Esophagus squamous epithelium (tissue), 5 donors: ENCODE results near the gene RNF187. TPM values are rescaled to one million over a fixed set of nuclear protein-coding genes. Genes with fewer than 3 reads are reported as not detected.
"Not testable (repeated sequence)": the region's sequence is repeated elsewhere in the genome, so short reads cannot be mapped to it uniquely, and the experiment has no call there.

Source experiments
- DNase-seq: peaks from one replicate; lab custom pipeline; 2025; lab: John Stamatoyannopoulos, UW
- H3K27ac ChIP-seq, 4 donors: fragments of 200-600 bp; sonication (generic); one replicate each; pipeline ENCODE4 v1.5.1; 2016 to 2019; ENCODE audit warnings: mild to moderate bottlenecking in 1 of 4
- H3K27me3 ChIP-seq, 4 donors: fragments of 200-600 bp; sonication (generic); 1 replicate in 3 of 4; 2 replicates in 1 of 4; pipeline versions ENCODE4 v1.5.1 to v1.6.0; 2017 to 2021; ENCODE audit warnings: antibody characterized with exemption in 1 of 4
- H3K36me3 ChIP-seq, 3 donors: fragments of 200-600 bp; sonication (generic); one replicate each; pipeline ENCODE4 v1.5.1; 2016 to 2019
- H3K4me1 ChIP-seq, 3 donors: fragments of 200-600 bp; sonication (generic); one replicate each; pipeline ENCODE4 v1.5.1; 2017 to 2019
- H3K4me3 ChIP-seq, 4 donors: fragments of 200-600 bp; sonication (generic); 1 replicate in 3 of 4; 2 replicates in 1 of 4; pipeline ENCODE4 v1.5.1; 2016 to 2019; ENCODE audit warnings: mild to moderate bottlenecking in 2 of 4, moderate library complexity in 1 of 4
- H3K9me3 ChIP-seq, 3 donors: fragments of 200-600 bp; sonication (generic); one replicate each; pipeline ENCODE4 v1.5.1; 2016 to 2019
- POLR2A ChIP-seq, 4 donors: fragments of 450-650 bp; IDR thresholded peaks; one replicate each; pipeline ENCODE4 v1.6.1; 2017; ENCODE audit warnings: antibody characterized with exemption in 4 of 4, mild to moderate bottlenecking in 4 of 4, moderate library complexity in 3 of 4
- WGBS, 2 donors: methylation state at CpG; one replicate each; pipeline ENCODE4 v1.1.5; 2018; 5-methylcytosine and 5-hydroxymethylcytosine counted together
- intact Hi-C: fragments of 100-400 bp; cut with DNase I; formaldehyde crosslinking; loops from one replicate; pipeline ENCODE4 v1.15.0; 2022
- total RNA-seq, 4 donors: library from RNA; depleted of rRNA; stranded (reverse); fragments of >200 nt; gene quantifications; one replicate each; pipeline ENCODE4 v1.1.0, GENCODE V29; 2016
- TF ChIP-seq, protein P1 (sequence below), 6 experiments: fragments of 450-650 bp in 4 of 6; fragments of 200-600 bp in 2 of 6; sonication (generic) in 2 of 6; IDR thresholded peaks; one replicate each; pipeline ENCODE4 v1.5.1; 2016 to 2019; ENCODE audit warnings: antibody characterized with exemption in 6 of 6, mild to moderate bottlenecking in 4 of 6, moderate library complexity in 4 of 6
- donor health status: DM: yes; HTN: yes; CAD: no.

RNF187 gene
- total RNA-seq, 4 donors from 2014 or later = 33.4 to 74.7 (median 60.0) TPM

DNA sequence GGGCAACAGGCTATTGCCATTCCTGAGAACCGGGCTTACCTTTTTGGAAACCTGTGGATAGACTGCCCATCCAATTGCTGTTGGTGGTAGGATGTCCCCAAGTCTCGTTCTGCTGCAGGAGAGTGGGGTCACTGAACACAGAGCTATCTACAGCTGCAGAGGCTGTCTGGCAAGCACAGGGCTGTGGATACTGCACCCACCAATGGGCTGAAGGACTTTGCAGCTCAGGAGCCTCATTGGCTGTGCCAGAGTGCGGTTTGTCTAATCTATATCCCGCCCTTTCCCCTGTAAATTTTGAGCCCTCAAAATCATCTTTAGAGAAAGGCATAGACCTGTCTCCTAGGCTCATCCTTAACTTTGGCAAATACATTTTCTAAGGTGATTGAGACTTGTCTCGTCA lies 15.3 kb downstream of the RNF187 start:
- Histone ChIP-seq H3K27ac (no peak overlapping the region), H3K4me3 (no peak overlapping the region), H3K27me3 (peaks cover 0 to under 1% (median 0%) of the 10 kb centered on the region in 4 donors), H3K4me1 (peaks cover 3 to 14% (median 8%) of the 10 kb centered on the region in 3 donors), H3K36me3 (peaks cover 0 to 14% (median 0%) of the 10 kb centered on the region in 3 donors), H3K9me3 (no peaks in the 10 kb centered on the region)
- TF ChIP-seq, protein P1, sequence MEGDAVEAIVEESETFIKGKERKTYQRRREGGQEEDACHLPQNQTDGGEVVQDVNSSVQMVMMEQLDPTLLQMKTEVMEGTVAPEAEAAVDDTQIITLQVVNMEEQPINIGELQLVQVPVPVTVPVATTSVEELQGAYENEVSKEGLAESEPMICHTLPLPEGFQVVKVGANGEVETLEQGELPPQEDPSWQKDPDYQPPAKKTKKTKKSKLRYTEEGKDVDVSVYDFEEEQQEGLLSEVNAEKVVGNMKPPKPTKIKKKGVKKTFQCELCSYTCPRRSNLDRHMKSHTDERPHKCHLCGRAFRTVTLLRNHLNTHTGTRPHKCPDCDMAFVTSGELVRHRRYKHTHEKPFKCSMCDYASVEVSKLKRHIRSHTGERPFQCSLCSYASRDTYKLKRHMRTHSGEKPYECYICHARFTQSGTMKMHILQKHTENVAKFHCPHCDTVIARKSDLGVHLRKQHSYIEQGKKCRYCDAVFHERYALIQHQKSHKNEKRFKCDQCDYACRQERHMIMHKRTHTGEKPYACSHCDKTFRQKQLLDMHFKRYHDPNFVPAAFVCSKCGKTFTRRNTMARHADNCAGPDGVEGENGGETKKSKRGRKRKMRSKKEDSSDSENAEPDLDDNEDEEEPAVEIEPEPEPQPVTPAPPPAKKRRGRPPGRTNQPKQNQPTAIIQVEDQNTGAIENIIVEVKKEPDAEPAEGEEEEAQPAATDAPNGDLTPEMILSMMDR (IDR thresholded peaks at IDR 0.05) = no peak
- no peak for TF ChIP-seq POLR2A (IDR thresholded peaks at IDR 0.05)
- no peak for DNase-seq
- WGBS, 2 donors = 82 to 95% methylated on average over 4 to 5 of the region's 5 CpGs
- intact Hi-C loops = no loop called here

DNA sequence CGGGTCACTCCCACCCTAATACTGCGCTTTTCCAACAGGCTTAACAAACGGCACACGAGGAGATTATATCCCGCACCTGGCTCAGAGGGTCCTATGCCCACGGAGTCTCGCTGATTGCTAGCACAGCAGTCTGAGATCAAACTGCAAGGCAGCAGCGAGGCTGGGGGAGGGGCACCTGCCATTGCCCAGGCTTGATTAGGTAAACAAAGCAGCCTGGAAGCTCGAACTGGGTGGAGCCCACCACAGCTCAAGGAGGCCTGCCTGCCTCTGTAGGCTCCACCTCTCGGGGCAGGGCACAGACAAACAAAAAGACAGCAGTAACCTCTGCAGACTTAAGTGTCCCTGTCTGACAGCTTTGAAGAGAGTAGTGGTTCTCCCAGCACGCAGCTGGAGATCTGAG lies 18.8 kb downstream of the RNF187 start:
- Histone ChIP-seq H3K4me3 (peak overlapping the region in 1 of 4 donors; percentile 33), H3K27me3 (peaks cover 0 to 22% (median 0%) of the 10 kb centered on the region in 4 donors)
- H3K9me3 ChIP-seq, H3K4me1 ChIP-seq, H3K27ac ChIP-seq, H3K36me3 ChIP-seq, intact Hi-C loops, DNase-seq: not testable (repeated sequence)
- WGBS, 2 donors = 67% methylated on average over 3 of the region's 11 CpGs; no CpG with 5 or more reads in 1 of the 2 donors

DNA sequence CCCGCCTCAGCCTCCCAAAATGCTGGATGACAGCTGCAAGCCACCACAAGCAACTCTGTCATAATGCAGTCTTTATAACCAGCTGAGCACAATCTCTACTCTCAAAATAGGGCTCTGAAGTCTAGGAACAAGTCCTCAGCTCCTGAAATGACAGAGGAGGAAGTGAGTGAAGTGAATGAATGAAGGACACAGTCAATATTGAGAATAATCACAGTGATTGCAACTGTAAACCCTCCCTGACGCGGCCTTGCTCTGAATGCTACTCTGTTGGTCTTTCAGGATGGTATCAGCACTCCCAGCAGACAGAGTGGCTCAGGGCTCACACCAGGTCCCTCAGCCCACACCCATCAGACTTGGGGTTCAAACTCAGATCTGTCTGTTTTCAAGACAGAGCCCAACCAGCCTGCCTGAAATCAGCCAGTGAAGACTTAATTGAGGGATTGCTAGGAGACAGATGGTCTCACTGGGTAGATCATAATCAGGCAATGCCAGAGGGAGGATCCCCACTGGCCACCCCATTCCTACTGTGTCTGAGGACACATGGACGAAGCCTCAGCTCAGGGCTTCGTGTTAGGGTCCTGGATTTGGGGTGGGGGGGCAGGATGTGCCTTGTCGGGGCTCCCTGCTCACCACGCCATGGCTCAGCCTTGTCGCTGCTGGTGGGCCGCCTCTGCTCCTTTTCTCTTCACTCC lies 20.9 kb downstream of the RNF187 start:
- intact Hi-C loops = no loop called here

DNA sequence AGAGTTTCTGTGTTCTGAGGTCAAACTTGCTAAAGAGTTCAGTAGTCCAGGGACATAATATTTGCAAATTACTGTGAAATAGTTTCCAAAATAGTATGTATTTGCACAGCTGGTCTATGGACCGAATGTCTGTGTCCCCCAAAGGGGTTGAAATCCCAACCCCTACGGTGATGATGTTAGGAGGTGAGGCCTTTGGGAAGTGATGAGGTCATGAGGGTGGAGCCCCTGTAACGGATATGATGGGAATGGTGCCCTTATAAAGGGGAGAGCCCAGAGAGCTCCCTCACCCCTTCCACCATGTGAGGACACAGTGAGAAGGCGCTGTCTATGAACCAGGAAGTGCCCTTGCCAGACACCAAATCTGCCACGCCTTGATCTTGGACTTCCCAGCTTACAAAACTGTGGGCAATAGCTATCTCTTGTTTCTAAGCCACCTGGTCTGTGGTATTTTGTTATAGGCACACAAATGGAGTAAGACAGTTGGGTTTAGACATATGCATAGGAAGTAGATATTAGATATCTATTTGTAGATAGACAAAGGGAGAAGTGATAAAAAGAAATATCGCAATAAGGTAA lies 21.7 kb downstream of the RNF187 start:
- TF ChIP-seq POLR2A (IDR thresholded peaks at IDR 0.05) = no peak
- TF ChIP-seq, protein P1 (IDR thresholded peaks at IDR 0.05) = no peak
- no peak for DNase-seq
- H3K36me3 ChIP-seq = no peaks in the 10 kb centered on the region
- no peak overlapping the region for H3K27ac ChIP-seq
- H3K9me3 ChIP-seq = no peaks in the 10 kb centered on the region
- 67 to 73% methylated on average over 6 of the region's 6 CpGs for WGBS, 2 donors
- H3K4me1 ChIP-seq = peaks cover 0 to 10% (median 0%) of the 10 kb centered on the region in 3 donors
- peaks cover 0 to 30% (median 0%) of the 10 kb centered on the region in 4 donors for H3K27me3 ChIP-seq
- no peak overlapping the region for H3K4me3 ChIP-seq
- intact Hi-C loops = no loop called here

More for the DNA sequence above, 20.9 kb downstream of the RNF187 start:
- no peak overlapping the region for H3K4me3 ChIP-seq
- WGBS, 2 donors = 83 to 86% methylated on average over 5 to 9 of the region's 9 CpGs
- no peak overlapping the region for H3K27ac ChIP-seq
- peaks cover 0 to 5% (median 0%) of the 10 kb centered on the region in 3 donors for H3K4me1 ChIP-seq
- H3K9me3 ChIP-seq = no peaks in the 10 kb centered on the region
- H3K36me3 ChIP-seq = no peaks in the 10 kb centered on the region
- TF ChIP-seq, protein P1 (IDR thresholded peaks at IDR 0.05) = no peak
- TF ChIP-seq POLR2A (IDR thresholded peaks at IDR 0.05) = no peak
- peaks cover 0 to 30% (median 0%) of the 10 kb centered on the region in 4 donors for H3K27me3 ChIP-seq
- DNase-seq = no peak

DNA sequence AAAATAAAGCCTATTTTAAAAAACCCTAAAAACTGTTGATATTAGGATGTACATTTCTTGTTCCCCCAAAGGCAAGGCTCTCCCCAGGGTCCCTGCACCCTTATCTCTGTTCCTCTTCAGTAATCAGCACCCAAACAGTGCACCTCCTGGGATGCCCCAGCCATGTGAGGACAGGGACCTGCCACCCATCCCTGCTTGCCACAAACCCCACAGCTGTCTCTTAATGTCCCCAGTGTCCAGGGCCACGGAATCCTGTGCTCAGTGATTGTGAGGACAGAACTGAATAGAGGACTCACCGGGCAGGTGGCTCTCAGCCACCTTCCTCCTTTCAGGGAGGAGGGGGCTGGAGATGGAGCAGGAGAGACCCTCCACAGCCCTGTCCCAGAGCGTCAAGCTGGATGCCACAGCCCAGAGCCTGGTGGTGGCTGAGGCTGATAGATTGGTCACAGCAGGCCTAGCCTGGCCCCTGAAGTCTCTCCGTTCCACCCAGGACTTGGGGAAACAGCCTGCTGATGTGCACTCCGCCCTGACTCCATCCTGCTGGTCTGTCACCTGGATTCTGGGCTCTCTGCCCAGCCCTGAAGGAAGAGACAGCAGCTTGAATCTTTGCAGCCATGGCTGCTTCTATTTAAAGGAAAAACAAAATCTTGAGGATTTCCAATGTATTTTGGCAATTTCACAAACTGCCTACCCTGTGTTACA lies 23.1 kb downstream of the RNF187 start:
- Histone ChIP-seq H3K27ac (no peak overlapping the region), H3K27me3 (peaks cover 0 to 30% (median 0%) of the 10 kb centered on the region in 4 donors), H3K4me1 (peaks cover 0 to 10% (median 0%) of the 10 kb centered on the region in 3 donors), H3K36me3 (no peaks in the 10 kb centered on the region), H3K4me3 (no peak overlapping the region), H3K9me3 (no peaks in the 10 kb centered on the region)
- DNase-seq = no peak
- TF ChIP-seq POLR2A (IDR thresholded peaks at IDR 0.05) = no peak
- TF ChIP-seq, protein P1 (IDR thresholded peaks at IDR 0.05) = no peak
- intact Hi-C loops = no loop called here
- 49 to 80% methylated on average over 1 to 3 of the region's 5 CpGs for WGBS, 2 donors
